HFF-Myc (cell line): ENCODE results near the gene CHN2.

Experiments
- DNase-seq: peaks from one replicate; pipeline ENCODE4 v3.0.0-alpha.2; 2011; ENCODE audit warnings: low read depth; ENCODE audit errors: extremely low read depth
- H3K4me3 ChIP-seq: replicated peaks from 2 replicates; pipeline ENCODE4 v1.5.1; 2011; ENCODE audit warnings: low read depth, mild to moderate bottlenecking, control low read depth, low read length
- CTCF ChIP-seq: IDR thresholded peaks from 2 replicates; pipeline ENCODE4 v1.5.1; 2012; ENCODE audit warnings: mild to moderate bottlenecking, low read depth, low read length, control low read depth; ENCODE audit errors: missing control alignments

Gene CHN2

GRCh38 chr7:29499932-29500331 is 305.4 kb downstream of the CHN2 start:
- no peak for TF ChIP-seq CTCF
- no peak overlapping the region for H3K4me3 ChIP-seq
- DNase-seq = no peak

- no peak overlapping the region for H3K4me3 ChIP-seq
- TF ChIP-seq CTCF = no peak
- no peak for DNase-seq
These were observed 306.1 kb downstream of the CHN2 start for GRCh38 chr7:29500719-29501118.

GRCh38 chr7:29502133-29502532 is 307.6 kb downstream of the CHN2 start:
- H3K4me3 ChIP-seq = no peak overlapping the region
- no peak for TF ChIP-seq CTCF
- no peak for DNase-seq

GRCh38 chr7:29505931-29506330 is 311.4 kb downstream of the CHN2 start:
- H3K4me3 ChIP-seq = no peak overlapping the region
- TF ChIP-seq CTCF = no peak
- DNase-seq = no peak

- no peak for TF ChIP-seq CTCF
- no peak overlapping the region for H3K4me3 ChIP-seq
- no peak for DNase-seq
These were observed 314.0 kb downstream of the CHN2 start for GRCh38 chr7:29508608-29509007.

- no peak overlapping the region for H3K4me3 ChIP-seq
- TF ChIP-seq CTCF = no peak
- DNase-seq = no peak
These were observed 315.5 kb downstream of the CHN2 start for GRCh38 chr7:29510028-29510427.

GRCh38 chr7:29511337-29511736 is 316.8 kb downstream of the CHN2 start:
- no peak for DNase-seq
- no peak for TF ChIP-seq CTCF
- no peak overlapping the region for H3K4me3 ChIP-seq
